Stomach (tissue), 4 donors: ENCODE results near the gene POU2AF1.

Experiments
- POLR2A ChIP-seq, 4 donors: fragments of 450-650 bp; IDR thresholded peaks; one replicate each; pipeline ENCODE4 v1.6.1; 2016; ENCODE audit warnings: antibody characterized with exemption in 4 of 4, control low read depth in 2 of 4, mild to moderate bottlenecking in 1 of 4, moderate library complexity in 1 of 4
- POLR2AphosphoS5 ChIP-seq, 3 donors: sonication (generic); formaldehyde crosslinking; IDR thresholded peaks; one replicate each; pipeline ENCODE4 v1.6.1; 2016; ENCODE audit warnings: antibody characterized with exemption in 3 of 3
- TF ChIP-seq, protein P1 (sequence below), 7 experiments: fragments of 450-650 bp in 4 of 7; fragments of 200-600 bp in 3 of 7; sonication (generic) in 3 of 7; IDR thresholded peaks; one replicate each; pipeline ENCODE4 v1.5.1; 2016 to 2019; ENCODE audit warnings: antibody characterized with exemption in 7 of 7, control low read depth in 2 of 7, mild to moderate bottlenecking in 1 of 7

DNA sequence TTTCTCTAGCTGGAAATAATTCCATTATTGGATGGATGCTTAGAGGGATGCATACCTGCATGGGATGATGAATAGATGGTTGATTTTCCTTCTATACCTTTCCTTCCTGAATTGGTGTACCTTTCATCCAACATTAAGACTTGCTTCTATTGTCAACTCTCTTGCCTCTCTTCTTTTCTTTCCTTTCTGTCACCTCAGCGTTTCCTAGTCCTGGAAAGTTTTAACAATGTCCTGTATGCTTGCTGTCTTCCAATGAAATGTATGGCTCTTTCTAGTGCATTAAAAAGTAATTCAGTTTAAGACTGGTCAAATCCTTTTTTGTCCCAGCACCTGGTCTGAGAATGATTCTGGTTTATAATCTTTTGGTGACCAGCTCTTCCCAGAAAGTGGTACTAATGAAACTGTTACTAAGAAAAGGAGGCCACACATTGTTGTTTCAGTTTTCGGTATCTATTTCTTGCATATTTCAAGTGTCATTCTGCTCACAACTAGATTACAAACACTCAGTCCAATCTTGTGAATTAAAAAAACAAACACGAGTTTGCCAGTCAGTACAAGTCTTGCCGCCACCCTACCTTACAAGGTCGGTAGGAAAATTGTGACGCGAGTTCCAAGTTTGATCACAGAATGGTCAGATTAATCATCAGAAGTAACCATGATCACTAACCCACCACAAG, 8.0 kb downstream of the POU2AF1 start:
- TF ChIP-seq, protein P1, sequence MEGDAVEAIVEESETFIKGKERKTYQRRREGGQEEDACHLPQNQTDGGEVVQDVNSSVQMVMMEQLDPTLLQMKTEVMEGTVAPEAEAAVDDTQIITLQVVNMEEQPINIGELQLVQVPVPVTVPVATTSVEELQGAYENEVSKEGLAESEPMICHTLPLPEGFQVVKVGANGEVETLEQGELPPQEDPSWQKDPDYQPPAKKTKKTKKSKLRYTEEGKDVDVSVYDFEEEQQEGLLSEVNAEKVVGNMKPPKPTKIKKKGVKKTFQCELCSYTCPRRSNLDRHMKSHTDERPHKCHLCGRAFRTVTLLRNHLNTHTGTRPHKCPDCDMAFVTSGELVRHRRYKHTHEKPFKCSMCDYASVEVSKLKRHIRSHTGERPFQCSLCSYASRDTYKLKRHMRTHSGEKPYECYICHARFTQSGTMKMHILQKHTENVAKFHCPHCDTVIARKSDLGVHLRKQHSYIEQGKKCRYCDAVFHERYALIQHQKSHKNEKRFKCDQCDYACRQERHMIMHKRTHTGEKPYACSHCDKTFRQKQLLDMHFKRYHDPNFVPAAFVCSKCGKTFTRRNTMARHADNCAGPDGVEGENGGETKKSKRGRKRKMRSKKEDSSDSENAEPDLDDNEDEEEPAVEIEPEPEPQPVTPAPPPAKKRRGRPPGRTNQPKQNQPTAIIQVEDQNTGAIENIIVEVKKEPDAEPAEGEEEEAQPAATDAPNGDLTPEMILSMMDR (IDR thresholded peaks at IDR 0.05): no peak
- TF ChIP-seq POLR2AphosphoS5 (IDR thresholded peaks at IDR 0.05): no peak
- TF ChIP-seq POLR2A (IDR thresholded peaks at IDR 0.05): no peak
